HepG2 (cell line): Measurements from ENCODE around the gene PPARA. TPM values are rescaled to one million over a fixed set of nuclear protein-coding genes. Genes with fewer than 3 reads are reported as not detected.

ENCODE experiments used
- ATF7 ChIP-seq, 2 experiments: fragments of 450-650 bp in 1 of 2; sonication (generic) in 1 of 2; formaldehyde crosslinking in 1 of 2; IDR thresholded peaks; 2 replicates each; pipeline versions ENCODE4 v1.4.0 to v1.6.1; 2016 to 2020; ENCODE audit warnings: antibody characterized with exemption in 1 of 2, mild to moderate bottlenecking in 1 of 2, missing genetic modification reagents in 1 of 2
- BHLHE40 ChIP-seq: IDR thresholded peaks from 2 replicates; pipeline ENCODE4 v1.6.1; 2011; ENCODE audit warnings: low read length, improper control_type of control experiment
- DRAP1 ChIP-seq: IDR thresholded peaks from 2 replicates; pipeline ENCODE4 v1.6.1; 2016; ENCODE audit warnings: missing genetic modification reagents, missing compliant biosample characterization
- GMEB1 ChIP-seq: sonication (generic); formaldehyde crosslinking; IDR thresholded peaks from 2 replicates; pipeline ENCODE4 v1.5.1; 2020; ENCODE audit warnings: missing genetic modification reagents, mild to moderate bottlenecking, borderline replicate concordance
- IRF2 ChIP-seq: IDR thresholded peaks from 2 replicates; pipeline ENCODE4 v1.6.1; 2018; ENCODE audit warnings: missing genetic modification reagents, missing compliant biosample characterization
- NFKBIZ ChIP-seq: IDR thresholded peaks from 2 replicates; pipeline ENCODE4 v1.6.1; 2018; ENCODE audit warnings: missing genetic modification reagents, missing compliant biosample characterization
- RBM39 ChIP-seq: fragments of 200-400 bp; formaldehyde crosslinking; IDR thresholded peaks from one replicate; pipeline ENCODE4 v1.6.1; 2018; ENCODE audit warnings: antibody characterized with exemption, mild to moderate bottlenecking, low read depth, low read length; ENCODE audit not compliant: poor library complexity, severe bottlenecking
- RFX3 ChIP-seq: IDR thresholded peaks from 2 replicates; pipeline ENCODE4 v1.6.1; 2016; ENCODE audit warnings: missing biosample characterization, missing genetic modification reagents
- SALL1 ChIP-seq: sonication (generic); formaldehyde crosslinking; IDR thresholded peaks from 2 replicates; pipeline ENCODE4 v1.8.0; 2022; ENCODE audit warnings: mild to moderate bottlenecking, missing genetic modification reagents
- YY1 ChIP-seq: IDR thresholded peaks from 2 replicates; pipeline ENCODE4 v1.6.1; 2011; ENCODE audit warnings: low read length, low read depth, moderate library complexity, mild to moderate bottlenecking; ENCODE audit not compliant: insufficient read depth, insufficient replicate concordance
- ZFY ChIP-seq: sonication (generic); formaldehyde crosslinking; IDR thresholded peaks from 2 replicates; pipeline ENCODE4 v1.4.0; 2020; ENCODE audit warnings: missing genetic modification reagents
- ZGPAT ChIP-seq: IDR thresholded peaks from 2 replicates; pipeline ENCODE4 v1.6.1; 2016; ENCODE audit warnings: mild to moderate bottlenecking
- ZNF513 ChIP-seq: sonication (generic); formaldehyde crosslinking; conservative IDR thresholded peaks from 2 replicates; pipeline ENCODE4 v1.5.0; 2020; ENCODE audit warnings: missing genetic modification reagents
- polyA plus RNA-seq, 8 experiments: library from polyadenylated mRNA; depleted of rRNA in 3 of 8; stranded (reverse) in 7 of 8; unstranded in 1 of 8; fragments of >200 nt; fragmentation: Illumina TruSeq in 4 of 8; extraction: Trizol in 4 of 8; gene quantifications; 2 replicates each; pipeline versions ENCODE4 v1.2.1 to v1.2.3, GENCODE V29; 2011 to 2016; ENCODE audit warnings: low read depth in 4 of 8, missing spikeins in 1 of 8, mixed read lengths in 1 of 8; ENCODE audit not compliant: insufficient read depth in 1 of 8
- total RNA-seq, 5 experiments: library from RNA; depleted of rRNA; stranded (reverse); fragments of >200 nt; fragmentation: Illumina TruSeq; extraction: Trizol; gene quantifications; 2 replicates each; pipeline ENCODE4 v1.2.3, GENCODE V29; 2016; ENCODE audit warnings: low read depth in 1 of 5
- TF ChIP-seq, protein P1 (sequence below): sonication (generic); formaldehyde crosslinking; IDR thresholded peaks from 2 replicates; pipeline ENCODE4 v1.5.0; 2020; ENCODE audit warnings: mild to moderate bottlenecking, missing genetic modification reagents
- TF ChIP-seq, protein P2 (sequence below): sonication (generic); formaldehyde crosslinking; IDR thresholded peaks from 2 replicates; pipeline ENCODE4 v1.4.0; 2020; ENCODE audit warnings: missing genetic modification reagents, borderline replicate concordance
- TF ChIP-seq, protein P3 (sequence below): sonication (generic); formaldehyde crosslinking; IDR thresholded peaks from 2 replicates; pipeline ENCODE4 v1.4.0; 2020; ENCODE audit warnings: missing genetic modification reagents
- TF ChIP-seq, protein P4 (sequence below): sonication (generic); formaldehyde crosslinking; IDR thresholded peaks from 2 replicates; pipeline ENCODE4 v1.5.1; 2020; ENCODE audit warnings: mild to moderate bottlenecking, missing genetic modification reagents, moderate library complexity

Gene PPARA
- total and polyA plus RNA-seq, 2 of the 13 experiments (the other 11 are each of a cell fraction or from before 2014, with no cell fraction given) = 18.2 to 24.7 TPM

DNA sequence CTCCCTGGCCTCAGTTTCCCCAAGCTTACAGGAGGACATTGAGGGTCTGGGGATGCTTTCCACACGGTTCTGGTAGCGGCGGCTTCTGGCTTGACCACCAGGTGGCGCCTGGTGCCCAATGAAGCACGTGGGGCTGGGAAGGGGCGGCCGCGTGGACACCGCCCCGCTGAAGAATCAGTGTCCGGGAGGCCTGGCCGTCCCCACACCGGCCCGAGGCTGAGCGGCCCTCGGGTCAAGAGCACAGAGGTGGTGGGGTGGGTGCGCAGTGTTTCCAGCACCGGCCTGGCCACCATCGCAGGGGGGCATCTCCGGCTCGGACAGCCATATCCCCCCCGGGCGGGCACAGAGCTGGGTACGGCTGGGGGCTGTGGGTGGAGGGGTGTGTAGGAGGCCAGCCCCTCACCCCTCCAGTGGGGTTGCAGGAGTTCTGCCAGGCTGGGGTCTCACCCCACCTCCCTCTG lies 27.8 kb upstream of the PPARA start (continued):
- TF ChIP-seq BHLHE40 (0 out of 2 replicates have a peak, but pooled peaks have one; percentile 18), ZNF513 (0 out of 2 replicates have a peak, but pooled peaks have one; percentile 61), YY1 (peak; percentile 15), ZFY (CRISPR knock-in tag) (peak; percentile 57; the same call in 1 of the 2 replicates), SALL1 (CRISPR knock-in tag) (peak; percentile 69), IRF2 (CRISPR knock-in tag) (no peak), ZGPAT (CRISPR knock-in tag) (peak; percentile 50; the same call in 1 of the 2 replicates), ATF7 (IDR thresholded peaks at IDR 0.05) (no peak), ATF7 (CRISPR knock-in tag; IDR thresholded peaks at IDR 0.05) (0 out of 2 replicates have a peak, but pooled peaks have one; percentile 44), DRAP1 (no peak), RBM39 (peak; percentile 20), RFX3 (CRISPR knock-in tag) (no peak), NFKBIZ (CRISPR knock-in tag) (no peak), GMEB1 (CRISPR knock-in tag) (no peak)
- TF ChIP-seq, protein P1, sequence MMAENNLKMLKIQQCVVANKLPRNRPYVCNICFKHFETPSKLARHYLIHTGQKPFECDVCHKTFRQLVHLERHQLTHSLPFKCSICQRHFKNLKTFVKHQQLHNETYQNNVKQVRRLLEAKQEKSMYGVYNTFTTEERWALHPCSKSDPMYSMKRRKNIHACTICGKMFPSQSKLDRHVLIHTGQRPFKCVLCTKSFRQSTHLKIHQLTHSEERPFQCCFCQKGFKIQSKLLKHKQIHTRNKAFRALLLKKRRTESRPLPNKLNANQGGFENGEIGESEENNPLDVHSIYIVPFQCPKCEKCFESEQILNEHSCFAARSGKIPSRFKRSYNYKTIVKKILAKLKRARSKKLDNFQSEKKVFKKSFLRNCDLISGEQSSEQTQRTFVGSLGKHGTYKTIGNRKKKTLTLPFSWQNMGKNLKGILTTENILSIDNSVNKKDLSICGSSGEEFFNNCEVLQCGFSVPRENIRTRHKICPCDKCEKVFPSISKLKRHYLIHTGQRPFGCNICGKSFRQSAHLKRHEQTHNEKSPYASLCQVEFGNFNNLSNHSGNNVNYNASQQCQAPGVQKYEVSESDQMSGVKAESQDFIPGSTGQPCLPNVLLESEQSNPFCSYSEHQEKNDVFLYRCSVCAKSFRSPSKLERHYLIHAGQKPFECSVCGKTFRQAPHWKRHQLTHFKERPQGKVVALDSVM (CRISPR knock-in tag) = no peak
- TF ChIP-seq, protein P2, sequence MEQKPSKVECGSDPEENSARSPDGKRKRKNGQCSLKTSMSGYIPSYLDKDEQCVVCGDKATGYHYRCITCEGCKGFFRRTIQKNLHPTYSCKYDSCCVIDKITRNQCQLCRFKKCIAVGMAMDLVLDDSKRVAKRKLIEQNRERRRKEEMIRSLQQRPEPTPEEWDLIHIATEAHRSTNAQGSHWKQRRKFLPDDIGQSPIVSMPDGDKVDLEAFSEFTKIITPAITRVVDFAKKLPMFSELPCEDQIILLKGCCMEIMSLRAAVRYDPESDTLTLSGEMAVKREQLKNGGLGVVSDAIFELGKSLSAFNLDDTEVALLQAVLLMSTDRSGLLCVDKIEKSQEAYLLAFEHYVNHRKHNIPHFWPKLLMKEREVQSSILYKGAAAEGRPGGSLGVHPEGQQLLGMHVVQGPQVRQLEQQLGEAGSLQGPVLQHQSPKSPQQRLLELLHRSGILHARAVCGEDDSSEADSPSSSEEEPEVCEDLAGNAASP (CRISPR knock-in tag) = 0 out of 2 replicates have a peak, but pooled peaks have one; percentile 27
- TF ChIP-seq, protein P3, sequence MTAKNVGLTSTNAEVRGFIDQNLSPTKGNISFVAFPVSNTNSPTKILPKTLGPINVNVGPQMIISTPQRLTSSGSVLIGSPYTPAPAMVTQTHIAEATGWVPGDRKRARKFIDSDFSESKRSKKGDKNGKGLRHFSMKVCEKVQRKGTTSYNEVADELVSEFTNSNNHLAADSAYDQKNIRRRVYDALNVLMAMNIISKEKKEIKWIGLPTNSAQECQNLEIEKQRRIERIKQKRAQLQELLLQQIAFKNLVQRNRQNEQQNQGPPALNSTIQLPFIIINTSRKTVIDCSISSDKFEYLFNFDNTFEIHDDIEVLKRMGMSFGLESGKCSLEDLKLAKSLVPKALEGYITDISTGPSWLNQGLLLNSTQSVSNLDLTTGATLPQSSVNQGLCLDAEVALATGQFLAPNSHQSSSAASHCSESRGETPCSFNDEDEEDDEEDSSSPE (CRISPR knock-in tag) = peak; percentile 55; the same call in 1 of the 2 replicates
- TF ChIP-seq, protein P4, sequence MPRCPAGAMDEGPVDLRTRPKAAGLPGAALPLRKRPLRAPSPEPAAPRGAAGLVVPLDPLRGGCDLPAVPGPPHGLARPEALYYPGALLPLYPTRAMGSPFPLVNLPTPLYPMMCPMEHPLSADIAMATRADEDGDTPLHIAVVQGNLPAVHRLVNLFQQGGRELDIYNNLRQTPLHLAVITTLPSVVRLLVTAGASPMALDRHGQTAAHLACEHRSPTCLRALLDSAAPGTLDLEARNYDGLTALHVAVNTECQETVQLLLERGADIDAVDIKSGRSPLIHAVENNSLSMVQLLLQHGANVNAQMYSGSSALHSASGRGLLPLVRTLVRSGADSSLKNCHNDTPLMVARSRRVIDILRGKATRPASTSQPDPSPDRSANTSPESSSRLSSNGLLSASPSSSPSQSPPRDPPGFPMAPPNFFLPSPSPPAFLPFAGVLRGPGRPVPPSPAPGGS = peak; percentile 34; the same call in 1 of the 2 replicates
